Colonic mucosa (tissue), 4 donors: Measurements from ENCODE around the gene HDAC8. TPM values are rescaled to one million over a fixed set of nuclear protein-coding genes. Genes with fewer than 3 reads are reported as not detected.

Experiments used
- DNase-seq: peaks from one replicate; pipeline ENCODE4 v3.0.0-alpha.2; 2020
- H3K27ac ChIP-seq: fragments of 200-600 bp; one replicate; pipeline ENCODE4 v1.8.0; 2021
- H3K27me3 ChIP-seq: fragments of 200-600 bp; one replicate; pipeline ENCODE4 v1.8.0; 2021
- H3K36me3 ChIP-seq: fragments of 200-600 bp; one replicate; pipeline ENCODE4 v1.8.0; 2021
- H3K4me1 ChIP-seq: fragments of 200-600 bp; one replicate; pipeline ENCODE4 v1.8.0; 2021; ENCODE audit warnings: mild to moderate bottlenecking
- H3K4me3 ChIP-seq: fragments of 200-600 bp; one replicate; pipeline ENCODE4 v1.8.0; 2021
- H3K9ac ChIP-seq, 2 donors: one replicate each; pipeline ENCODE4 v1.7.0; 2013; ENCODE audit warnings: control low read depth in 2 of 2, low read depth in 2 of 2, low read length in 2 of 2
- H3K9me3 ChIP-seq: fragments of 200-600 bp; one replicate; pipeline ENCODE4 v1.8.0; 2021
- CTCF ChIP-seq: fragments of 200-600 bp; IDR thresholded peaks from one replicate; pipeline ENCODE4 v1.8.0; 2022; ENCODE audit warnings: antibody characterized with exemption, mild to moderate bottlenecking
- intact Hi-C: fragments of 100-400 bp; cut with DNase I; formaldehyde crosslinking; loops from one replicate; pipeline ENCODE4 v1.14.1; 2022
- total RNA-seq, 2 donors: library from RNA; stranded (reverse); fragmentation: NEBNext Ultra II Directional in 1 of 2; extraction: Animal tissue kit (Norgen Biotek cat#: 25700) in 1 of 2; gene quantifications; one replicate each; pipeline ENCODE4 v1.2.1, GENCODE V29; 2021
- donor health status: healthy.
- donor health status: DM: no; HTN: no; CAD: no.
- donor health status: DM: no; HTN: no; CAD: no.

The HDAC8 gene
- total RNA-seq, 2 donors from 2014 or later = 23.0 to 25.7 TPM

- Histone ChIP-seq H3K4me3 (no peak overlapping the region), H3K9me3 (no peaks in the 10 kb centered on the region), H3K4me1 (no peaks in the 10 kb centered on the region), H3K27ac (no peak overlapping the region), H3K36me3 (no peaks in the 10 kb centered on the region), H3K27me3 (no peaks in the 10 kb centered on the region), H3K9ac (no peak overlapping the region)
- DNase-seq = no peak
- no peak for TF ChIP-seq CTCF
- intact Hi-C loops = no loop called here
Observed at GRCh38 chrX:72475952-72476668, 96.5 kb downstream of the HDAC8 start.

GRCh38 chrX:72475338-72475737 is 97.3 kb downstream of the HDAC8 start:
- Histone ChIP-seq H3K27ac (no peak overlapping the region), H3K27me3 (no peaks in the 10 kb centered on the region), H3K9me3 (no peaks in the 10 kb centered on the region), H3K36me3 (no peaks in the 10 kb centered on the region), H3K4me3 (no peak overlapping the region), H3K4me1 (no peaks in the 10 kb centered on the region), H3K9ac (no peak overlapping the region)
- DNase-seq = no peak
- no peak for TF ChIP-seq CTCF
- intact Hi-C loops = no loop called here

GRCh38 chrX:72470532-72471223 is 102.0 kb downstream of the HDAC8 start:
- H3K27me3 ChIP-seq = no peaks in the 10 kb centered on the region
- TF ChIP-seq CTCF = no peak
- no peak for DNase-seq
- intact Hi-C loops = no loop called here
- H3K9ac ChIP-seq = no peak overlapping the region
- H3K4me1 ChIP-seq = no peaks in the 10 kb centered on the region
- no peaks in the 10 kb centered on the region for H3K36me3 ChIP-seq
- no peak overlapping the region for H3K4me3 ChIP-seq
- H3K27ac ChIP-seq = no peak overlapping the region
- no peaks in the 10 kb centered on the region for H3K9me3 ChIP-seq

GRCh38 chrX:72470117-72470516 is 102.5 kb downstream of the HDAC8 start:
- no peaks in the 10 kb centered on the region for H3K4me1 ChIP-seq
- no peaks in the 10 kb centered on the region for H3K9me3 ChIP-seq
- DNase-seq = no peak
- H3K27ac ChIP-seq = no peak overlapping the region
- no peaks in the 10 kb centered on the region for H3K36me3 ChIP-seq
- intact Hi-C loops = no loop called here
- TF ChIP-seq CTCF = no peak
- H3K4me3 ChIP-seq = no peak overlapping the region
- H3K27me3 ChIP-seq = no peaks in the 10 kb centered on the region
- H3K9ac ChIP-seq = no peak overlapping the region

GRCh38 chrX:72468607-72469006 is 104.0 kb downstream of the HDAC8 start:
- intact Hi-C loops = no loop called here
- no peaks in the 10 kb centered on the region for H3K36me3 ChIP-seq
- H3K27ac ChIP-seq = no peak overlapping the region
- no peaks in the 10 kb centered on the region for H3K27me3 ChIP-seq
- TF ChIP-seq CTCF = no peak
- no peaks in the 10 kb centered on the region for H3K9me3 ChIP-seq
- H3K9ac ChIP-seq = no peak overlapping the region
- no peak for DNase-seq
- no peaks in the 10 kb centered on the region for H3K4me1 ChIP-seq
- H3K4me3 ChIP-seq = no peak overlapping the region
